ENCODE data around the gene PPP6R2.

The PPP6R2 gene

DNA sequence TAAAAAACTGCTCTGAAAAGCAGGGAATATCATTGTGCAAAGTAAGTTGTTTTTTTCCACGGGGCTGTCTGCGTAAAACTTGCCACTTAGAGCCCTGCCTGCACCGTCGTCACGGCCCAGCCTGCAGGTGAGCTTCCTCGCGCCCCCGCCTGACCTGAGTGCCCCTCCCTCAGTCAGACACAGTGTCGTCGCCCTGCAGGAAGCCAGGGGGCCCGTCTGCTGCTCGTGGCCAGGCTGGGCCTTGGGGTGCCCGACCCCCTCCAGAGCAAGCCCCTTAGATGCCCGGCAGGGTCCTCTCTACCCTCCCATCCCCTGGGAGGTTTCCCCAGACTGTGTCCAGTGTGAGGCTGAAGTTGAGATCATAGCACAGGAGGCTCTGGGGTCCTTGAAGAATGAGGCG is 100.1 kb downstream of the PPP6R2 start:
- DNase-seq (ENCODE audit: extremely low read depth in 1 of 2, low read depth in 1 of 2): no peak

DNA sequence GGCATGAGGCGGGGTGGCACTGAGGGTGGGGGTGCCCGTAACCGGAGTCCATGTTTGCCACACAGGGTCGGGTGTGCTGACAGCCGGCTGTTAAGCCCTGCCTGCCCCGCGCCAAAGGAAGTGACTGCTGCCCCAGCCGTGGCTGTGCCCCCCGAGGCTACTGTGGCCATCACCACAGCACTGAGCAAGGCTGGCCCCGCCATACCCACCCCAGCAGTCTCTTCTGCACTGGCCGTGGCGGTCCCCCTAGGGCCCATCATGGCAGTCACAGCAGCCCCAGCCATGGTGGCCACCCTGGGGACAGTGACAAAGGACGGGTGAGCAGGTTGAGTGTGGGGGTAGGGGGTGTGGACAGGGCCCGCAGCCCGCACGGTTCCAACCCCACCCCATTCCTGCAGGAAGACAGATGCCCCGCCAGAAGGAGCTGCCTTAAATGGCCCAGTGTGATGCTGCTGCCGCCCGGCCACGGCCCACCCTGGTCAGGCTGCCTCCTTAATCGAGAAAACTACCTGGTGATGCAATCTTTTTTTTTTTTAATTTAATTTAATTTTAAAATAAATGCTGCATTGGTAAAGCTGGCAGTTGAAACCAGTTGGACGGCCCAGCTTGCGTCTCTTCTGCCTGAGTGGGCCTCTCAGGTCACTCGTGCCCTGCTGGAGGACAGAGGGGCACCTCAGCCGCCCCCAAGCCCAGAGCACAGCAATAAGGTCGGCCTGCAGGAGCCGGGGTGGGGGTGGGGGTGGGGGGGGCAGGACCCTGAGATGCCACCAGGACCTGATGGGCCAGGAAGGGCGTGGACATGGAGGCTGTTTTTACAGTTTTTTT is 100.9 kb downstream of the PPP6R2 start:
- no peak for DNase-seq (ENCODE audit: extremely low read depth in 1 of 2, low read depth in 1 of 2)

DNA sequence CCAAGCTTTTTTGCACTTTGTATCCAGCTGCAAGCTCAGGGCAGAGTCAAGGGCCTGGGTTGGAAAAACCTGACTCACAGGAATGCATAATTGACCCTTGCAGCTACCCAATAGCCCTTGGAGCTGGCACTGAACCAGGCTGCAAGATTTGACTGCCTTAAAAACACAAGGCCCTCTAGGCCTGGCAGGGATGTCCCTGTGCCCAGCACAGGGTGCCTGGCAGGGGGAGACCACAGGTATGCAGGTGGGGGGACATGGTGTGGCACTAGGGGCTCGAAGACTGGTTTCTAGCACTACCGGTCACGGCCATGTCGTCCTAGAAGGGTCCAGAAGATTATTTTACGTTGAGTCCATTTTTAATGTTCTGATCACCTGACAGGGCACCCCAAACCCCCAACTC is 101.5 kb downstream of the PPP6R2 start:
- DNase-seq (ENCODE audit: extremely low read depth in 1 of 2, low read depth in 1 of 2): no peak

DNA sequence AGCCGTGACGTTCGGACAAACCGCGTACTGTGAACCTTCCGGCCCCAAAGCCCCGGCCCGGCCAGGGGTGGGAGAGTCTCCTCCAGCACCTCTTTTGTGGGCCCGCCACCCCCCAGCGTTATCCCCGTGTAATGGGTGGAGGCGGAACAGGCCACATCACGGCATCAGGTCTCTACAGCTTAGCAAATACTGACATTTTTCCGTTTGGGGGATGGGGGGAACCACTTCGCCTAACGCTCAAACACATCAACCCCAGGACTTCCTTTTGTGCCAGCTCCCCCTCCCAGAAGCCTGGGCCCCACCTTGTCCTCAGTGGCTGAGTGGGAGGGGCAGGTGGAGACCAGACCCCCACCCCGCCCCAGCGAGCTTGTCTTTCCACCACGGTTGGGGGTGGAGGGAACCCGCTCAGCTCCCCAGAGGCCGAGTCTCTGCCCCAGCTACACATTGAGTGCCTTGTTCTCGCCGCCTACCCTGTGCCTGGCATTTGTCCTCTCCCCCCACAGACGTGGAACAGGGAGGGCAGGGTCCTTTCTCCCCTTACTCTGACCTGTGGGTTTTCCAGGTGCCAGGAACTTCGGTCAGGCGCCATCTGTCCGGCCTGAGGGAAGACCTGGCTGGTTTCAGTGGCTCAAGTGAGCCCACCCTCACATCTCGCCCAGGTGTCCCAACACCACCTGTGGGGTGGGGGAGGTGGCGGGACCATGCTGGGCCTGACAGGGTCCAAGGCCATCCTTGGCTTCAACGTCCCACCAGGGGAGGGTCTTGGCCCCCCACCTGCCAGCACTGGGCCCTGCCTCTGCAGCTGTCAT is 102.1 kb downstream of the PPP6R2 start:
- peak in 1 of 2 donors; percentile 24 for DNase-seq (ENCODE audit: extremely low read depth in 1 of 2, low read depth in 1 of 2)

DNA sequence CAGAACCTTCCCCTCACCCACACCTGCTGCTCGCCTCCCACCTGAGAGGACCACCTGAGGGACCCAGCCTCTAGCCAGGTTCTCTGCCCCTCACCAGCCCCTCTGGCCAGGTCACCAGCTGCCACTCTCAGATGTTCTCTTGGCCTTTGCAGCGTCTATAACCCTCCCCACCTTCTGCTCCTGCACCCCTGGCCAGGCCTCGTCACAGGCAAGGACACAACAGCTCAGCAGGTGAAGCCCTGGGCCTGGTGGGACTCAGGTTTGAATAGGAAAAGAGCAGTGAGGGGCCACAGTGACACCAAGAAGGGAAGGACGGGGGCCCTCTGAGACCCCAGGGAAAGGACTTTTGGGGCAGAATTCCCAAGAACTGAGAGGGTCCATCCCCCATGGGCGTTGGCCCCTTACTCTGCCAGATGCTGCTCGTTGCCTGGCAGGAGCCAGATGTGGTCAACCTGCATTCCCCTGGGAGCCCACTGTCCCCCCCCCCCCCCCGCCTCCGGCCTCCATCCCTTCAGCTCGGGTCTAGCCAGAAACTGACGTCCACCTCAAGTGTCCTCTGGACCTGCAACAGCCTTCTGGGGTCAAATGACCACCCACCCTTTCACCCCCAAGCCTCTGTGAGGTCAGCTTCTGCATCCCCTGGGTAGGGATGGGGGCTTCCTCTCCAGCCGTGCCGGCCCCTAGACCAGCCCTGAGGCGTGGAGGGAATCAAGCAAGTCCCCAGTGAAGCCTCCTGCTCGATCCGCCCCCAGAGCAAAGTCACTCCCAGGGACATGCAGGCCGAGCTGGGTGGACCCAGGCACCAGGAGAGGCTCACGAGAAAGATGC is 103.0 kb downstream of the PPP6R2 start:
- DNase-seq (ENCODE audit: extremely low read depth in 1 of 2, low read depth in 1 of 2): no peak

DNA sequence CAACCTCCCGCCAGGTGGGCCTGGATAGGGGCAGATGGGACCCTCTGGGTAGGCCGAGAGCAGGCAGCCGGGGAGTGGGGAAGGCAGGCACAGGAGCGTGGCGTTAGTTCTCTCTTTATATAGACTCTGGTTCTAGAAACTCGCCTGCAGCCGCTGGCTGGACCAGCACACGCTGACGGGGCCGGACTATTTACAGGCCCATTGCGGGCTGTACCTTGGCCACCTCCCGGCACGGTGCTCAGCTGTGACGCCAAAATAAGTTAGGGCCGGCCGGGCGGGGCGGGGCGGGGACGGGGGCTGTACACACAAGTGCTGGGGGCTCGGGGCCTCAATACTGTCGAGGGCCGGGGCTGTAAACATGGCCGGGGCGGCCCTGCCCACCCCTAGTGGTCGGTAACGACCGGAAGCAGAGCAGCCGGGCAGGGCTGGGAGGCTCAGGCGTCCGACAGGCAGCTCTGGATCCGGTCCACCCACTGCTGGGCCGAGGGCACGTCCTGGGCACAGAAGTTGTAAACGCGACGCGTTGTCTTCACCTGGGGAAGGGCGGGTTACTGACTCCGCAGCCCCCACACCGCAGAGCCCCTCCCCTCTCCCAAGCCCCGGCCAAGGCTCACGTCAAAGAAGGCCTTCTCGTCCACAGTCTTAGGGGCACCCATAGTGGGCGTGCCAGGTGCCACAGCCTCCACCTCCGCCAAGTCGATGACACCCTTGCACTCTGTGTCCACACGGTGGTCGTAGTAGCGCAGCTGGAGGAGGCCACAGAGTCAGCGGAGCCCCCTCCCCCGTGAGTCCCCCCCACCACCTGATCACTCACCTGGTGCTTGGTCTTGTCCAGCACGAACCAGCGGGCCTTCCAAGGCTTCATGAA is 103.8 kb downstream of the PPP6R2 start:
- no peak for DNase-seq (ENCODE audit: extremely low read depth in 1 of 2, low read depth in 1 of 2)

DNA sequence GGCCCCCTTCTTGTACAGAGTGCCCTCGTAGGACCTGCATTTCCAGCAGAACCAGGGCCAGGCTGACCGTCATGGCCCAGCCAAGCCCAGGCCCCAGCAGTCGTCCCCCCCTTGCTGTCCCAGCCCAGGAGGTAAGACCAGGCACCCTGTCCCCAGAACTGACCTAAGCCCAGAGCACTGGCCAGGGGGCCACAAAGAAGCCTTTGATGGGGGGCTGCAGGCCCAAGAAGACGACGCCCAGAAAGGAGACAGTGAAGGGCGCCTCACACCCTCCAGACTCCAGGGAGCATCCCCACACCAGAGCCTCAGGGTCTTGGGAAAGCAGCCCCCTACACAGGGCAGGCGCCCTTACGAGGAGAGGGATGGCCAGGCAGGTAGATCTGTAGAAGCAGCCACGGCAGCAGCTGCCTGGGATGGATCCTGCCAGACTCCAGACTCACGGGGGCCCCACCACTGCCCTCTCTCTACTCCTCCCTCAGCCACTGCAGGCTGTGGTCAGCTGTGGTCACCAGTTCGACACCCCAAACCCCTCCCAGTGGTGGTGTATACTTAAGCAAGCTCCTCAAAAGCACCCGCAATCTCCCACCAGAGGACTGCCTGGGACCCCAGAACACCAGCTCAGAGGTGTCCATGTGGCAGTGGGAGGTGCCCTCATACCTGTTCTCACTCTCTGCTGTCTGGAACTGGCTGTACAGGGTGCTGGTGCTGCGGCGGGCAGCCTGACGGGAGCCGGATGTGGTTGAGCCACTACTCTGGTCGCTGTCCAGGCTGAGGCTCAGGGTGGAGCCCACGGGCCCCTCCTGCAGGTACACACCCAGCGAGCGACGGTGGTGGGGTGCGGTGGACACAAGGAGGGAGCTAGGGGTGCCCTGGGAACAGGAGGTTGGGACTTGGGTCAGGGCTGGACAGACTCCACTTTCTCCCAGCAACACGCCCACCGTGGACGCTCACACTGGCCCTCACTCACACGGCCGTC is 104.7 kb downstream of the PPP6R2 start:
- DNase-seq (ENCODE audit: extremely low read depth in 1 of 2, low read depth in 1 of 2): no peak

DNA sequence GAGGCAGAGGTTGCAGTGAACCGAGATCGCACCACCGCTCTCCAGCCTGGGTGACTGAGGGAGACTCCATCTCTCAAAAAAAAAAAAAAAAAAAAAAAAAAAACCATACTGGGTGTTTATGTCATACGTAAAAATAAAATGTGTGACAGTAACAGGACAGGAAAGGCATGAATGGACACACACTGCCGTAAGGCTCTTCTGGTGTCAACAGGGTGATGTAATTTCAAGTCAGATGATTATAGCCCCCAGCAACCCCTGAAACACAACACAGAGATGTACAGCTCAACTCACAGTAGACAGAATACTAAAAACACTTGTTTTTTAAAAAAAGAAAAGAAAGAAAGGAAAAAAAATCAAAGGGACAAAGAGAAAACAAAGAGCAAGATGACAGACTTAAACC is 109.5 kb downstream of the PPP6R2 start:
- no peak for DNase-seq (ENCODE audit: extremely low read depth in 1 of 2, low read depth in 1 of 2)

DNA sequence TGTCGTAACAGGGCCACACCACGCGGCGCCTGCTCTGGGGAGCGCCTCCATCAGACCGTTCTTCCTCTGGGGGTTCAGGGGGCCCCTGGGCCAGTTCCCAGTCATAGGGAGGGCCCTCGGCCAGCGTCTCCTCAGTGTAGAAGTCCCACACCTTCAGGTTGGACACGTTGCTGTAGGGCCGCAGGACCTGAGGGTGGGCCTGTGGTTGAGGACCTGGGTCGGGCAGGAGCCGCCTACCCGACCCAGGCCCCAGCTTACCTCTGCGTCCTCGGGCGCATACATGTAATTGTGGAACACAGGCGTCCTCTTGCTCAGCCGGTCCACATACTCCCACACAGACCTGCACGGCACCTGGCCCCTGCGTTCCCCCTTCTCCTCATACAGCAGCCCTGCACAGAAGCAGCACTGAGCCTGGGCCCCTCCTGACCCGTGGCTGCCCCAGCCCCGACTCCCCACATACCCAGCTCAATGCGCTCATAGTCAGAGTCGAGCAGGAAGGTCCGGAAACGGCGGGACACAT is 111.5 kb downstream of the PPP6R2 start:
- DNase-seq (ENCODE audit: extremely low read depth in 1 of 2, low read depth in 1 of 2): no peak

DNA sequence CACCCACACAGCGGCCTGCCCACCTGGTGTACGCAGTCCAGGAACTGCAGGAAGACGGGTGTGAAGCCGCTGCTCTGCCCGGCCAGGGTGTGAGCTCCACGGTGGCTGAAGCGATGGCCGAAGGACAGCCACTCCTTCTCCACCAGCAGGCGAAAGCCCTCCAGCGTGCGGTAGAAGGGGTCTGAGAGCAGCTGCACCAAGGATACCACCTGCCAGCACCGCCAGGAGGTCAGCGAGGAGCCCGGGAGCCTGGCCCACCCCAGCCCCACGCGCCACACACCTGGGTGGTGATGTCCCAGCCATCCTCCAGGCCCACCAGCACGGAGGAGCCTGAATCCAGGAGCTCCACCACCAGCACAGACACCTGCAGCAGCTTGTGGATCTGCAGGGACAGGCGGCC is 112.1 kb downstream of the PPP6R2 start:
- no peak for DNase-seq (ENCODE audit: extremely low read depth in 1 of 2, low read depth in 1 of 2)

DNA sequence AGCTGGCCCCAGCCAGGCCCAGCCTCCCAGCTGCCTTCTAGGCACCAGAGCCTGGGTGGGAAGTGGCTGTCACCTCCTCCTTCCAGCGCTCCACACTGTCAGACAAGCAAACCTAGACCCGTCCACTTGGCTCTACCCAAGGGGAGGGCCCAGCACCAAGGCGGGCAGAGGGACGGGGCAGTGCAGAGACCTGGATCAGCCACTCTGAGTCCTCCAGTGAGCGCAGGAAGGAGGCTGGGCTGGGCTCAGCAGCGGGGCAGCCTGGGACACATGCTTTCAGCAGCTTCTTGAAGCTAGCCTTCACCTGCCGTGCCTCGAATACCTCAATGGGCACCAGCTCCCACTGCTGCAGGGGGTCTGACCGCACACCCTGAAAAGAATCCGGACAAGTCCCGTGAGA is 112.9 kb downstream of the PPP6R2 start:
- no peak for DNase-seq (ENCODE audit: extremely low read depth in 1 of 2, low read depth in 1 of 2)

DNA sequence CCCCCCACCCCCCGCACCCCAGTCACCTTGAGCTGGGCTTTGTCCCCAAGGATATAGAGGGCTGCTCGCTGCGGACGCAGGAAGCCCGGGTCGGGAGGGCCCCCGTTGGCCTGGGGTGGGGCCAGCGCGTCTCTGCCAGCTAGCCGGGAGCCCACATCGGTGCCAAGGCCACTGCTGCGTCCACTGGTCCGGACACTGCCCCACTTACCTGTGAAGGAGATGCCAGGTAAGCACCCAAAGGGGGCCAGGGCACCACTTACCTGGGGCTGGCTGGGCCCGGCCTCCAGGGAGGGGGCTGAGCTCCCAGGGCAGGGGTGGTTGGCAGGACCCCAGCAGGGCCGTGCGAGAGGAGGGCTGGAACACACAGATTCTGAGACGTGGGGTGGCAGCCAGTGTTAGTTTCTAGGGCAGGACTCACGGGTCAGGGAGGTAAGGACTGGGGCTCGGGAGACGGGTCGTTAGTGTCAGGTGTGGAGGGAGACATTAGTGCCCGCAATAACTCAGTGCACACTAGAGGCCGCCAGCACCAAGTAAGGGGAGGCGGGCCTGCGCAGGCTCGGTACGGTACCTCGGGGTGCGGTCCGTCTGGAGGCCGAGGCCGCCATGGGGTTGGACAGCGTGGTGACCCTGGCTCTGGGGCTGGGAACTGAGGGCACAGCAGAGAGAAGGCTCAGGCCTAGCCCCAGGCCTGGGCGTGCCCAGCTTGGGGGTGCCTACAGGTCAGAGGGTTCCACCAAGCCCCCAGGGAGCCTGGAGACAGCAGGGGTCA is 113.5 kb downstream of the PPP6R2 start:
- no peak for DNase-seq (ENCODE audit: extremely low read depth in 1 of 2, low read depth in 1 of 2)

DNA sequence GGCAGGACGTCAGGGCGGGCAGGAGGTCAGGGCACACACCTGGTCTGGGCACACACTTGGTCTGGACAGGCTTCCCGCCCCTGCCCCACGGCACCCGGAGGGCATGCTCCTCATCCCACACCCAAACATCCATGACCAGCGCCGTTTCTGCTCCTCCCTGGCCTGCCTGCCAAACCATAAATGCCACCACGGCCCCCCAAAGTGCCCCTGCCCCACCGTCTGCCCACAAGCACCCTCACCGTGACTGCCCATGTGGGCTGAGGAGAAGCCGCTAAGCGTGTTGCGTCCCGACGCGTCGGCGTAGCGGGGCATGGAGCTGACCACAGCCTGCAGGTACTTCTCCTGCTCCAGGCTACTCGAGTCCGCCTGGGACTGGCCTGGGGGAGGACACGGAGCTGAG is 115.9 kb downstream of the PPP6R2 start:
- no peak for DNase-seq (ENCODE audit: extremely low read depth in 1 of 2, low read depth in 1 of 2)

DNA sequence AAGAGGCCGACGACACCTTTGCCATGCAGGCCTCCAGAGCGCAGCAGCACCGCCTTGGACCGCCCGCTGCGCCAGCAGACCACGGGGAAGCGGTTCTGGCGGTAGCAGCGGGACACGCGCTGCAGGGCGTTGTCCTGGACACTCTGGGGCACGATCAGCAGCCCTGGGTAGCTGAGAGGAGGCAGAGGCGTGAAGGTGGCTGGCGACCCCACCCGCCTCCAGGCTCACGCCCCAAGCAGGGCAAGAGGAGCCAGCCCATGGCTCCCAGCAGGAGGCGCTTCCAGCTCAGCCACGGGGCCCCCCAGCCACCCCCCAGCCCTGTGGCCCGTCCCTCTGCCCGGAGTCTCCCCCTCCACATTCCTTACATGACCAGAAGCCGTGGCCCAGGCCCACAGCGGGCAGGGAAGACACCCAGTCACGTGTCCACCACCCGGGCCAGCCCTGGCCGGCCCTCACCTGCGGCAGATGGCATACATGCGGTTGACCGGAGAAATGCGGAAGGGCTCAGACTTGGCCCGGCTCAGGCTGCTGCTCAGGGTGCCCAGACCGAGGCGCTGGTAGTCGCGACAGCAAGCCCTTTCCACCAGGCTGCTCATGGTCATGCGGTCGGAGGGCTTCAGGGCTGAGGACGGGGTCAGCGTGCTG is 116.5 kb downstream of the PPP6R2 start:
- no peak for DNase-seq (ENCODE audit: extremely low read depth in 1 of 2, low read depth in 1 of 2)

DNA sequence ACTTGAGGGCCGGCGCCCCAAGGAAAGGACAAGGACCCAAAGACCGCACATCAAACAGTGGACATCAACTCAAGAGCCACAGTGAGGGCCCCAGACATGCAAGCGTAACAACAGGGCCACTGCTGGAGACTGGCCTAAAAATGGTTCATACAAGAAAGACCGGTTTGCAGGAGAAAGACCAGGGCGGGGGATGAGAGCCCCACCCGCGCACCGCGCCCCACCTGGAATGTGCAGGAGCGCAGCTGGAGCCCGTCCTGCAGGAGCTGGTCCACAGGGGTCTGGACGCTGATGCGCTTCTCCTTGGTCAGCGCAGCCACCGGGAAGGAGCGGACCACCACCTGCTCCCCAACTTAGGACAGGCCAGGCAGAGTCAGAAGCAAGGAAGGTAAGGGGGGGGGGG is 117.8 kb downstream of the PPP6R2 start:
- no peak for DNase-seq (ENCODE audit: extremely low read depth in 1 of 2, low read depth in 1 of 2)

DNA sequence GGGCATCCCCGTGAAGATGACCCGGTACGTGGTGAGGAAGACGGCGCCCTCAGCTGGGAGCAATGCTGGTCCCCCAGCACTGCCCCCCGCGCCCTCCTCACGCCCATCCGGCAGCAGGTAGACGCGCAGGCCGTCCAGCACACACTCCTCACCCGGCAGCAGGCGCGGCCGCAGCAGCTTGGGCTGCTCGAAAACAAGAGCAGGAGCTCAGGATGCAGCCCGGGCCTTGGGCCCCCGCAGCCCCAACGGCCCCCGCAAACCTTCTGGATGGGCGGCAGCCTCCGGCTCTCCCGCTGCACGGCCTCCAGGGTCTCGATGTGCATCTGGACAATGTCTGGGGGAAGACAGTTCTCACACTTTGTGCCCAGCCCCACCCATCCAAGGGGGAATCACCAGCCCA is 118.4 kb downstream of the PPP6R2 start:
- DNase-seq (ENCODE audit: extremely low read depth in 1 of 2, low read depth in 1 of 2): no peak

DNA sequence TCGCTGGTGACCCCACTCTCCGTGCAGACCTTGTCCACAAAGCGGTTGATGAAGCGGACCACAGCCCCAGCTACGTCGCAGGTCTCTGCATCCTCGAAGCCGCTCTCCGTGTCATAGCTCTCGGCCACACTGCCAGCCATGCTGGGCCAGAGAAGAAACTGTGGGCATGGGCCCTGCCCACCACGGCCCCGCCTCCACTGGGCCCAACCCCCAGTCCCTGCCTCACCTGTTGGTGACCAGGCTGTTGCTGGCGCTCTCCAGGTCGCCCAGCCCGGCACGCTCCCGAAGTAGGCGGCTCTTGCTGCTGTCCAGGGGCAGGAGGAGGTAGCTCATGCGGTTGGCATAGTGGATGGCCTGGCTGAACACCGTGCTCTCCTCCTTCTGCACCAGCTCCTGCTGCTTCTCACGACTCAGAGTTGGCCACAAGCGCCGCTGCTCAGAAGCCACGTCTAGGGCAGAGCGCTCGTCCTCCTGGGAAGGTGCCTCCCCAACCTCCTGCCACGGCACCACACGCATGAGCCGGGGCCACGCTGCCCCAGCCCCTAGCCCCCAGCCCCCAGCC is 118.9 kb downstream of the PPP6R2 start:
- no peak for DNase-seq (ENCODE audit: extremely low read depth in 1 of 2, low read depth in 1 of 2)
